ENCODE results near the gene ENKUR.

GRCh38 chr10:24963521-24964041 lies 52.4 kb downstream of the ENKUR start:
- TF ChIP-seq SUZ12 (IDR thresholded peaks at IDR 0.05; ENCODE audit: extremely low read depth, insufficient read depth, insufficient read length) (no peak), ZNF274 (IDR thresholded peaks at IDR 0.05; ENCODE audit: low read depth, low read length) (no peak)
